Measurements from ENCODE around the gene CERS6.

DNA sequence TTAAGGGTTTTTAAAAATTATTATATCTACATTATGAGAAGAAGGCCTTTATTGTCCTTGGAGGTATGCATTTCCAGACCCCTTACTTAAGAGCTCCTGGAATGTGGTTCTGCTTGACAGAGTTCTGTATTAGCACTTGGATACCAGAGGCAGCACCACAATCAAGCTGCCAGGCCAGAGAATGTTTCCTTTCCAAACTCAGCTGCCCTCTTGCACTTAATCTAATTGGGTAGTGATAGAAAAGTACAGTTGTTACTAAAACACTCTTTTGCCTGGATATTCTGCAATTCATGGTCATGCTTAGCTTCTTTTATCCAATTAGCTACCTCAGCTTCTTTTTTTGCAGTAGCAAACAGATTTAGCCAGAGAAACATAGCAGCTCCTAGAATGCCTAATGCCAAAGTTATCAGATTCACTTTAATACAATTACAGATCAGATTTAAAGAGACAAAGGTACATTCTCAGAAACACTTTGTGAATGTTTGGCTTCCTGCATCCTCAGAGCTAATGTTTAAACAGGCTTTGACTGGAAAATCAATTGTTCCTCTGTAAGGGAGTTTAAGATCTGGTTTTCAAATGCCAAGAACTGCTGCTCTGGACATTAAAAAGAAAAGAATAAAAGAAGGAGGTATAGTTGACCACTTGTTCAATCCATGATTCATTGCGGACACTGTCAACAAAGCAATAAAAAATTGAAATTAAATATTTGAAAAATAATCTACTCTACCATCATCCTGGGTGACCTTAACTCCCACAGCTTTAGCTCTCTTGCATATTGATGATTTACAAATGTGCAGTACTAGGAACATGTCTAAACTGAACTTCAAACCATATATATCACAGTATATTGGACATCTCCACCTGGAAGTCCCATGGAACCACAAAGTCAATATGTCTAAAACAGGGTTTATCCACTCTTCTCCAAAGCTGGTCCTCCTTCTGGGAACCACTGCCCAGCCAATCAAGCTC is 359.2 kb downstream of the CERS6 start:
- TF ChIP-seq, protein P1, sequence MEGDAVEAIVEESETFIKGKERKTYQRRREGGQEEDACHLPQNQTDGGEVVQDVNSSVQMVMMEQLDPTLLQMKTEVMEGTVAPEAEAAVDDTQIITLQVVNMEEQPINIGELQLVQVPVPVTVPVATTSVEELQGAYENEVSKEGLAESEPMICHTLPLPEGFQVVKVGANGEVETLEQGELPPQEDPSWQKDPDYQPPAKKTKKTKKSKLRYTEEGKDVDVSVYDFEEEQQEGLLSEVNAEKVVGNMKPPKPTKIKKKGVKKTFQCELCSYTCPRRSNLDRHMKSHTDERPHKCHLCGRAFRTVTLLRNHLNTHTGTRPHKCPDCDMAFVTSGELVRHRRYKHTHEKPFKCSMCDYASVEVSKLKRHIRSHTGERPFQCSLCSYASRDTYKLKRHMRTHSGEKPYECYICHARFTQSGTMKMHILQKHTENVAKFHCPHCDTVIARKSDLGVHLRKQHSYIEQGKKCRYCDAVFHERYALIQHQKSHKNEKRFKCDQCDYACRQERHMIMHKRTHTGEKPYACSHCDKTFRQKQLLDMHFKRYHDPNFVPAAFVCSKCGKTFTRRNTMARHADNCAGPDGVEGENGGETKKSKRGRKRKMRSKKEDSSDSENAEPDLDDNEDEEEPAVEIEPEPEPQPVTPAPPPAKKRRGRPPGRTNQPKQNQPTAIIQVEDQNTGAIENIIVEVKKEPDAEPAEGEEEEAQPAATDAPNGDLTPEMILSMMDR (IDR thresholded peaks at IDR 0.05; ENCODE audit: poor library complexity) = no peak
- TF ChIP-seq EZH2phosphoT487 (IDR thresholded peaks at IDR 0.05; ENCODE audit: low read depth, severe bottlenecking, unreplicated experiment) = no peak
- no peak for TF ChIP-seq EZH2 (IDR thresholded peaks at IDR 0.05; ENCODE audit: borderline replicate concordance)
